H9 (cell line): ENCODE measurements around the gene AP1S1. TPM values are rescaled to one million over a fixed set of nuclear protein-coding genes. Genes with fewer than 3 reads are reported as not detected.

Experiments
- DNase-seq: peaks from one replicate; pipeline ENCODE4 v3.0.0-alpha.2; 2017
- H2AFZ ChIP-seq: one replicate; pipeline ENCODE4 v1.6.1; 2013; ENCODE audit warnings: mild to moderate bottlenecking, low read length, control low read depth, moderate library complexity
- H2AK5ac ChIP-seq: 2 replicates; pipeline ENCODE4 v1.6.1; 2013; ENCODE audit warnings: low read length, control low read depth, mixed read lengths; ENCODE audit not compliant: insufficient read length
- H2BK120ac ChIP-seq: one replicate; pipeline ENCODE4 v1.6.1; 2013; ENCODE audit warnings: low read depth, mild to moderate bottlenecking, low read length, control low read depth, inconsistent platforms; ENCODE audit not compliant: poor library complexity, severe bottlenecking
- H2BK12ac ChIP-seq: 2 replicates; pipeline ENCODE4 v1.6.1; 2013; ENCODE audit warnings: low read length, control low read depth, mixed read lengths, low read depth; ENCODE audit not compliant: insufficient read length
- H2BK15ac ChIP-seq: 2 replicates; pipeline ENCODE4 v1.6.1; 2013; ENCODE audit warnings: low read depth, low read length, control low read depth
- H2BK20ac ChIP-seq: one replicate; pipeline ENCODE4 v1.6.1; 2013; ENCODE audit warnings: low read depth, mild to moderate bottlenecking, low read length, control low read depth, inconsistent platforms; ENCODE audit not compliant: poor library complexity, severe bottlenecking
- H2BK5ac ChIP-seq: 2 replicates; pipeline ENCODE4 v1.6.1; 2013; ENCODE audit warnings: low read length, control low read depth, mixed read lengths; ENCODE audit not compliant: insufficient read length
- H3K14ac ChIP-seq: 2 replicates; pipeline ENCODE4 v1.6.1; 2013; ENCODE audit warnings: low read length, control low read depth; ENCODE audit not compliant: insufficient read depth
- H3K18ac ChIP-seq: 2 replicates; pipeline ENCODE4 v1.6.1; 2013; ENCODE audit warnings: low read depth, mild to moderate bottlenecking, mixed read lengths, low read length, control low read depth; ENCODE audit not compliant: insufficient read length
- H3K23ac ChIP-seq: 2 replicates; pipeline ENCODE4 v1.6.1; 2013; ENCODE audit warnings: low read length, control low read depth, mixed read lengths, low read depth; ENCODE audit not compliant: insufficient read length
- H3K23me2 ChIP-seq: 2 replicates; pipeline ENCODE4 v1.6.1; 2013; ENCODE audit warnings: low read depth, mild to moderate bottlenecking, mixed read lengths, low read length, control low read depth; ENCODE audit not compliant: insufficient read length, poor library complexity, severe bottlenecking
- H3K27ac ChIP-seq: 2 replicates; pipeline ENCODE4 v1.5.1; 2013; ENCODE audit warnings: low read length, control low read depth, mixed read lengths, low read depth; ENCODE audit not compliant: insufficient read length
- H3K27me3 ChIP-seq: 2 replicates; pipeline ENCODE4 v1.6.1; 2013; ENCODE audit warnings: low read length, control low read depth, inconsistent platforms; ENCODE audit not compliant: insufficient read depth
- H3K4ac ChIP-seq: 2 replicates; pipeline ENCODE4 v1.6.1; 2013; ENCODE audit warnings: low read depth, mild to moderate bottlenecking, control low read depth, inconsistent platforms, low read length, moderate library complexity
- H3K4me1 ChIP-seq: 2 replicates; pipeline ENCODE4 v1.6.1; 2013; ENCODE audit warnings: low read length, control low read depth, inconsistent platforms; ENCODE audit not compliant: insufficient read depth
- H3K4me2 ChIP-seq: 2 replicates; pipeline ENCODE4 v1.6.1; 2013; ENCODE audit warnings: low read length, control low read depth, mixed read lengths; ENCODE audit not compliant: insufficient read length, insufficient read depth
- H3K56ac ChIP-seq: 2 replicates; pipeline ENCODE4 v1.6.1; 2013; ENCODE audit warnings: low read depth, mild to moderate bottlenecking, mixed read lengths, low read length, control low read depth; ENCODE audit not compliant: insufficient read length
- H3K79me1 ChIP-seq: 2 replicates; pipeline ENCODE4 v1.6.1; 2013; ENCODE audit warnings: low read depth, mild to moderate bottlenecking, moderate library complexity, low read length, control low read depth, inconsistent platforms; ENCODE audit not compliant: insufficient read depth, poor library complexity, severe bottlenecking
- H3K79me2 ChIP-seq: 2 replicates; pipeline ENCODE4 v1.6.1; 2013; ENCODE audit warnings: low read length, control low read depth, inconsistent platforms; ENCODE audit not compliant: insufficient read depth
- H3K9ac ChIP-seq: 2 replicates; pipeline ENCODE4 v1.6.1; 2013; ENCODE audit warnings: low read length, control low read depth, mixed read lengths; ENCODE audit not compliant: insufficient read length; ENCODE audit errors: extremely low read depth
- H3K9me3 ChIP-seq: one replicate; pipeline ENCODE4 v1.6.1; 2013; ENCODE audit warnings: low read depth, low read length, inconsistent platforms; ENCODE audit not compliant: control insufficient read depth
- H3T11ph ChIP-seq: one replicate; pipeline ENCODE4 v1.6.1; 2013; ENCODE audit warnings: mild to moderate bottlenecking, low read length, control low read depth, inconsistent platforms
- H4K20me1 ChIP-seq: one replicate; pipeline ENCODE4 v1.6.1; 2013; ENCODE audit not compliant: control insufficient read depth, insufficient read length, insufficient read depth
- H4K5ac ChIP-seq: 2 replicates; pipeline ENCODE4 v1.6.1; 2013; ENCODE audit warnings: low read depth, mild to moderate bottlenecking, mixed read lengths, low read length, control low read depth; ENCODE audit not compliant: insufficient read length
- H4K8ac ChIP-seq: replicated peaks from 2 replicates; pipeline ENCODE4 v1.6.1; 2013; ENCODE audit warnings: low read length, control low read depth, mixed read lengths, low read depth; ENCODE audit not compliant: insufficient read length
- H4K91ac ChIP-seq: 2 replicates; pipeline ENCODE4 v1.6.1; 2013; ENCODE audit warnings: low read depth, mild to moderate bottlenecking, moderate library complexity, mixed read lengths, low read length, control low read depth; ENCODE audit not compliant: insufficient read length
- H3K27ac Mint-ChIP-seq, 3 experiments: 2 replicates in 2 of 3; 3 replicates in 1 of 3; pipeline ENCODE4 v1.8.0; 2020 to 2021; ENCODE audit warnings: mixed read lengths in 3 of 3, mild to moderate bottlenecking in 1 of 3, moderate library complexity in 1 of 3
- H3K27me3 Mint-ChIP-seq: 2 replicates; pipeline ENCODE4 v1.8.0; 2021; ENCODE audit warnings: low read depth, mild to moderate bottlenecking, moderate library complexity, mixed read lengths
- H3K36me3 Mint-ChIP-seq, 3 experiments: 2 replicates in 2 of 3; 3 replicates in 1 of 3; pipeline ENCODE4 v1.8.0; 2020 to 2021; ENCODE audit warnings: low read depth in 3 of 3, mixed read lengths in 3 of 3; ENCODE audit not compliant: insufficient read depth in 1 of 3
- H3K4me1 Mint-ChIP-seq, 2 experiments: 2 replicates each; pipeline ENCODE4 v1.8.0; 2020; ENCODE audit warnings: mixed read lengths in 2 of 2
- H3K4me3 Mint-ChIP-seq, 2 experiments: 2 replicates in 1 of 2; 3 replicates in 1 of 2; pipeline ENCODE4 v1.8.0; 2020 to 2021; ENCODE audit warnings: mild to moderate bottlenecking in 2 of 2, mixed read lengths in 2 of 2, moderate library complexity in 1 of 2
- H3K9me3 Mint-ChIP-seq, 2 experiments: 2 replicates in 1 of 2; 3 replicates in 1 of 2; pipeline ENCODE4 v1.8.0; 2020; ENCODE audit warnings: mild to moderate bottlenecking in 2 of 2, mixed read lengths in 2 of 2, moderate library complexity in 1 of 2
- CTCF ChIP-seq: fragments of 200-600 bp; sonication (generic); conservative IDR thresholded peaks from 3 replicates; pipeline ENCODE4 v1.8.0; 2021; ENCODE audit warnings: antibody characterized with exemption, mild to moderate bottlenecking
- WGBS: extraction: QIAGEN DNeasy Blood & Tissue Kit; methylation state at CpG from one replicate; pipeline ENCODE4 v1.1.7; 2013; ENCODE audit warnings: missing lambda C conversion rate, low lambda C conversion rate, mixed read lengths; ENCODE audit not compliant: insufficient read length; ENCODE audit errors: extremely low coverage; 5-methylcytosine and 5-hydroxymethylcytosine counted together
- total RNA-seq: library from RNA; stranded (reverse); gene quantifications from 2 replicates; pipeline ENCODE4 v1.2.1, GENCODE V29; 2021

AP1S1 gene
- total RNA-seq, 1 experiment from 2014 or later: 65.2 TPM

DNA sequence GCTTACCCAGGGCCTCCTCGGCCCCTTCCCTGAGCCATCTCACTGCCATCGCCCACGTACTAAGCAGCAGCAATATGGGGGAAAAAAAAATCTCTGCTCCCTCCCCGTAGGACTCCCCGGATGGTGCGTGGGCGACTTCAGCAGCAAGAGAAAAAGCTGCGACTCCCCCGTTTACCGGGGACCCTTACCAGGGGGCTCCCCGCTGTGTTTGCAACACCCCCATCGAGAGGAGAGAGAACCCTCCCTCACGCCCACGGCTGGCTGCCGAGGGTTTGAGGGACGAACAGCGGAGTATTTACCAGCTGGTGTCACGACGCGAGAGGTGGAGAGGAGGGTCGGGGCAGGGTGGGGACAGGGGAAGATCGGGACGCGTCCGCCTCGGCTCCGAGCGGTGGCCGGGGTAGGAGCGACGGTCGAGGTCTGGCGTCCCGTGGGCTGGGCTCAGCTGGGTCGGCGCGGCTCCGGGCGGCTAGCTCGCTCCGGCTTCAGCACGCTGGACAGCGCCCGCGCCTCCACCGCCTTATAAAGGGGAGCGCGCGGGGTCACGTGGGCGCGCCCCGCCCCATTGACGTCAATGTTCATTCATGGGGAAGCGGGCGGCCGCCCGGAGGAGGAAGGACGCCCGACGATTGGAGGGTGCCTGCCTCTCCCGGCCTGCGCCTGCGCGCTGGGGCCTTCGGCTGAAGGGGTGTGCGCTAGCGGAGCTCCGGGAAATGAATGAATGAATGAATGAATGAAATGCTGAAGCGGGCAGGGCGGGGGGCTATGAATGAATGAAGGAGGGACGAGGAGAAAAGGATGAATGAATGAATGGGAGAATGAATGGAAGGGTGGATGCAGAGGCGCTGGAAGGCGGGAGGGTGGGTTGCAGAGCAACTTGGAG is 11.0 kb downstream of the AP1S1 start, which contains the start of gene VGF:
Gene VGF (minus strand): TSS at position 495 of the 883 bp plus-strand sequence. CDS start 726 bp downstream, outside the sequence.
- Histone ChIP-seq H2BK15ac (no peak within 1 kb of the TSS), H2AFZ (no peak within 1 kb of the TSS), H3K18ac (no peak within 1 kb of the TSS), H4K5ac (no peak within 1 kb of the TSS), H3K4ac (no peak within 1 kb of the TSS), H3K56ac (no peak within 1 kb of the TSS), H3K9me3 (no peaks in the 10 kb centered on the region), H3K79me2 (no peaks in the 10 kb centered on the region), H4K91ac (no peak within 1 kb of the TSS), H2AK5ac (no peak within 1 kb of the TSS), H3K9ac (no peak within 1 kb of the TSS), H2BK120ac (no peak within 1 kb of the TSS), H3K23ac (no peak within 1 kb of the TSS), H3K27ac (no peak within 1 kb of the TSS), H3K79me1 (no peaks in the 10 kb centered on the region), H3K4me2 (peak within 1 kb of the TSS; percentile 65), H3K14ac (no peak within 1 kb of the TSS), H3K4me1 (peaks cover 20% of the 10 kb centered on the region; the same call in 1 of the 2 replicates), H3K23me2 (peaks cover 50% of the 10 kb centered on the region), H4K20me1 (no peaks in the 10 kb centered on the region), H3T11ph (no peak within 1 kb of the TSS), H2BK20ac (no peak within 1 kb of the TSS), H2BK12ac (no peak within 1 kb of the TSS), H2BK5ac (no peak within 1 kb of the TSS), H4K8ac (no peak within 1 kb of the TSS), H3K27me3 (peaks cover 16% of the 10 kb centered on the region)
- no peaks in the 10 kb centered on the region for H3K9me3 Mint-ChIP-seq
- H3K27ac Mint-ChIP-seq: peak within 1 kb of the TSS in 2 of 3 experiments; percentile 0 to 74; a peak in 3 of 7 replicates
- H3K27me3 Mint-ChIP-seq: peaks cover 55% of the 10 kb centered on the region
- peaks cover 56 to 69% of the 10 kb centered on the region in 2 experiments for H3K4me1 Mint-ChIP-seq
- TF ChIP-seq CTCF: no peak
- no CpG with 5 or more reads among the region's 74 CpGs for WGBS
- H3K4me3 Mint-ChIP-seq: peak within 1 kb of the TSS; percentile 82 to 87
- peak; percentile 97 for DNase-seq
- no peaks in the 10 kb centered on the region for H3K36me3 Mint-ChIP-seq
